SU-DHL-6 (cell line): Measurements from ENCODE around the gene CCDC85C.

ENCODE experiments used
- H2AFZ ChIP-seq: fragments of 200-600 bp; sonication (generic); 2 replicates; pipeline ENCODE4 v1.6.1; 2014; ENCODE audit warnings: low read depth, mild to moderate bottlenecking, moderate library complexity, mixed read lengths, antibody characterized with exemption, low read length; ENCODE audit not compliant: severe bottlenecking
- H3F3A ChIP-seq: fragments of 200-600 bp; shearing (Covaris generic); 2 replicates; pipeline ENCODE4 v1.6.0; 2016; ENCODE audit warnings: antibody characterized with exemption, mild to moderate bottlenecking; ENCODE audit not compliant: insufficient read depth
- H3K27ac ChIP-seq: fragments of 200-600 bp; sonication (generic); 2 replicates; pipeline ENCODE4 v1.5.1; 2016; ENCODE audit warnings: low read depth, mild to moderate bottlenecking, low read length, moderate library complexity, mixed read lengths
- H3K27me3 ChIP-seq: fragments of 200-600 bp; sonication (generic), shearing (Covaris generic); 2 replicates; pipeline ENCODE4 v1.6.0; 2014; ENCODE audit warnings: mild to moderate bottlenecking, low read length
- H3K36me3 ChIP-seq: fragments of 200-600 bp; sonication (generic); 2 replicates; pipeline ENCODE4 v1.6.1; 2014; ENCODE audit warnings: mild to moderate bottlenecking, low read length, mixed read lengths
- H3K4me2 ChIP-seq: fragments of 300-600, 200-600 bp; shearing (Covaris generic), sonication (generic); 2 replicates; pipeline ENCODE4 v1.6.0; 2014; ENCODE audit warnings: low read length, low read depth, mild to moderate bottlenecking; ENCODE audit not compliant: poor library complexity, severe bottlenecking
- H3K4me3 ChIP-seq: fragments of 200-600 bp; sonication (generic); 2 replicates; pipeline ENCODE4 v1.5.1; 2014; ENCODE audit warnings: antibody characterized with exemption, low read length, mild to moderate bottlenecking, mixed read lengths; ENCODE audit not compliant: insufficient read depth, poor library complexity, severe bottlenecking
- H3K79me2 ChIP-seq: fragments of 200-600 bp; sonication (generic); 2 replicates; pipeline ENCODE4 v1.6.1; 2014; ENCODE audit warnings: mild to moderate bottlenecking, low read length, moderate library complexity; ENCODE audit not compliant: insufficient read depth
- H3K9ac ChIP-seq: fragments of 200-600 bp; sonication (generic); 2 replicates; pipeline ENCODE4 v1.7.0; 2014; ENCODE audit warnings: mild to moderate bottlenecking, low read length
- H3K9me2 ChIP-seq: fragments of 200-600 bp; sonication (generic); replicated peaks from 2 replicates; pipeline ENCODE4 v1.6.1; 2014; ENCODE audit warnings: low read length; ENCODE audit not compliant: insufficient read depth
- H3K9me3 ChIP-seq: fragments of 200-600 bp; sonication (generic); 2 replicates; pipeline ENCODE4 v1.6.1; 2014; ENCODE audit warnings: low read length, mixed read lengths; ENCODE audit not compliant: insufficient read depth
- H4K20me1 ChIP-seq: fragments of 200-600 bp; sonication (generic); 2 replicates; pipeline ENCODE4 v1.6.1; 2014; ENCODE audit warnings: low read depth, mild to moderate bottlenecking, antibody characterized with exemption, low read length, moderate library complexity, mixed read lengths
- CTCF ChIP-seq: fragments of 200-600 bp; sonication (generic); IDR thresholded peaks from one replicate; pipeline ENCODE4 v1.5.1; 2017; ENCODE audit warnings: antibody characterized with exemption, mild to moderate bottlenecking, low read length, moderate library complexity; ENCODE audit not compliant: insufficient read depth, poor library complexity, severe bottlenecking
- EZH2phosphoT487 ChIP-seq: fragments of 200-600 bp; sonication (generic), shearing (Covaris generic); conservative IDR thresholded peaks from 2 replicates; pipeline ENCODE4 v1.6.1; 2018; ENCODE audit warnings: mild to moderate bottlenecking, antibody characterized with exemption, low read length, moderate library complexity, mixed read lengths

CCDC85C gene

GRCh38 chr14:99463974-99464373, 140.0 kb downstream of the CCDC85C start:
- no peak overlapping the region for H3K4me3 ChIP-seq
- no peak overlapping the region for H2AFZ ChIP-seq
- H3K4me2 ChIP-seq, result no peak overlapping the region
- peaks cover 3% of the 10 kb centered on the region; the same call in 1 of the 2 replicates for H4K20me1 ChIP-seq
- no peak for TF ChIP-seq CTCF
- TF ChIP-seq EZH2phosphoT487, result no peak
- no peaks in the 10 kb centered on the region for H3K27me3 ChIP-seq
- H3F3A ChIP-seq, result no peaks in the 10 kb centered on the region
- H3K27ac ChIP-seq, result no peak overlapping the region
- H3K9me2 ChIP-seq, result no peaks in the 10 kb centered on the region
- H3K36me3 ChIP-seq, result no peaks in the 10 kb centered on the region; the same call in 1 of the 2 replicates
- H3K79me2 ChIP-seq, result peaks cover 25% of the 10 kb centered on the region
- H3K9me3 ChIP-seq, result no peaks in the 10 kb centered on the region
- H3K9ac ChIP-seq, result no peak overlapping the region

GRCh38 chr14:99462210-99462609, 141.8 kb downstream of the CCDC85C start:
- H3K27me3 ChIP-seq, result no peaks in the 10 kb centered on the region
- H3K9ac ChIP-seq, result no peak overlapping the region
- H3K9me2 ChIP-seq, result no peaks in the 10 kb centered on the region
- H3K27ac ChIP-seq, result no peak overlapping the region
- H3F3A ChIP-seq, result no peaks in the 10 kb centered on the region
- H3K4me2 ChIP-seq, result no peak overlapping the region
- no peaks in the 10 kb centered on the region for H4K20me1 ChIP-seq
- no peak overlapping the region for H3K4me3 ChIP-seq
- peaks cover 7% of the 10 kb centered on the region for H3K79me2 ChIP-seq
- no peak overlapping the region for H2AFZ ChIP-seq
- no peaks in the 10 kb centered on the region; the same call in 1 of the 2 replicates for H3K36me3 ChIP-seq
- no peaks in the 10 kb centered on the region for H3K9me3 ChIP-seq
- TF ChIP-seq EZH2phosphoT487, result no peak
- TF ChIP-seq CTCF, result no peak

GRCh38 chr14:99461411-99462085, 142.5 kb downstream of the CCDC85C start:
- Histone ChIP-seq H3K27me3 (no peaks in the 10 kb centered on the region), H3K27ac (no peak overlapping the region), H3K36me3 (no peaks in the 10 kb centered on the region; the same call in 1 of the 2 replicates), H4K20me1 (no peaks in the 10 kb centered on the region), H3K4me2 (no peak overlapping the region), H3K4me3 (no peak overlapping the region), H2AFZ (no peak overlapping the region), H3K9me3 (no peaks in the 10 kb centered on the region), H3K79me2 (peaks cover under 1% of the 10 kb centered on the region; the same call in 1 of the 2 replicates), H3K9ac (no peak overlapping the region), H3K9me2 (no peaks in the 10 kb centered on the region), H3F3A (no peaks in the 10 kb centered on the region)
- TF ChIP-seq EZH2phosphoT487 (no peak), CTCF (no peak)
